DMS153 treated with DMSO at 0.1 percent for 48 hours (cell line): Measurements from ENCODE around the gene PHYHIPL.
"Not testable (repeated sequence)": the region's sequence is repeated elsewhere in the genome, so short reads cannot be mapped to it uniquely, and the experiment has no call there.

ENCODE experiments used
- DNase-seq: peaks from one replicate; lab custom pipeline; 2025; ENCODE audit not compliant: unreplicated experiment; lab: John Stamatoyannopoulos, UW

The PHYHIPL gene

GRCh38 chr10:59190332-59190731 lies 13.9 kb downstream of the PHYHIPL start:
- no peak for DNase-seq

DNA sequence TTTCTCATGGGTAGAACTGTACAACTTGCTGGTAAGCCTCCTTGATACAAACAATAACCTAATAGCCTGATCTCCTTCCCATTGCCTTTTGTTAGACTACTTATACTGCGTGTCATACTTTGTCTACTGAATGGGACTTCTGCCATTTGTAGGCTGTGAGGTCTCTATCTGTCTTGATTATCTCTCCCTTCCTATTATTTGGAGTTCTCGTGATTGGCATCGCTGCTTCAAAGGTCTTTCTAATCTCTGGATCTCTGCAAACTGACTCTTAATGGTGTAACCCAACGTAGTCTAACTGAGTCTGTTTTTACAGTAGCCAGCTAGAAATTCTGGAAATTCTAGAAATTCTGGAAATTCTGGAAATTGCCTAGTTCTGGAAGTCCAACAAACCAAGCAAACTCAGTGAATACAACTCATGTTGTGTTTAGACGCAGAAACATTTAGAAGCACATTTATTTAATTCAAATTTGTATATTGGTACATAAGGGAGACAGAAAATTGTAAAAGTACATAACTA lies 29.8 kb downstream of the PHYHIPL start:
- DNase-seq: no peak

DNA sequence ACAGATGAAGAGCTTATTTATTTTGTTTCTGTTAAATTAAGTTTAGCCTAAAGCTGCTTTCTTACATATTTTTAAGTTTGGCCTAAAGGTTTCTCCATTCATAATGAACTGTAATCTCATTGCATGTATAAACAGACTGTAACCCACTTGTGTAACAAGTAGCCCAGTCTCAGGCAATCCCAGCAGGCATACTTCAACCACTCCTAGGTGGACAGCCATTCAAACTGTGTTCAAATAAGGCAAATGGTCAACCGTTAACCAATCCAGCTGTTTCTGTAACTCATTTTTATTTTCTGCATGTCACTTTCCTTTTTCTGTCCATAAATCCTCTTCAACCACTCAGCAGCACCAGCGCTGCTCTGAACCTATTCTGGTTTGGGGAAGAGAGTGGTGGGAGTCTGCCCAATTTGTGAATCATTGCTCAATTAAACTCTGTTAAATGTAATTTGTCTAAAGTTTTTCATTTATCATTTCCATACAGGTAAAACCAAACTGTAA lies 35.9 kb downstream of the PHYHIPL start:
- no peak for DNase-seq

GRCh38 chr10:59214160-59214559 lies 37.7 kb downstream of the PHYHIPL start:
- DNase-seq: no peak

GRCh38 chr10:59216178-59216869 lies 39.9 kb downstream of the PHYHIPL start:
- DNase-seq: no peak

DNA sequence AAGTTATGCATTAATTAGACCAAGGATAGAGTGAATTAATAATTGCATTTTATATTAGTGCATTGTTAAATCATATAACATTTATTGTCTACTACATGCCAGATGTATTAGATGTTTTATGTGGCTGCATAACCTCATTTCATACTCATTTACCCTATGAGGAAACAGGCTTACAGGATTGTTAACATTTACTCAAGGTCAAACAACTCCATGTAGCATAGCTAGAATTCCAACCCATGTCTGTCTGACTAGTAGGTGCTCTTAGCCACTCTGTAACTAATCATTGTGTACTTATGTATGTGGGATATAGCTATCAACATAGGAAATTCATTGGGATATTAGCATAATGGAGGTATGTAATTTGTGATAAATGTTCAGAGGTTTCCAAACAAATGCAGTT lies 46.3 kb downstream of the PHYHIPL start:
- no peak for DNase-seq

GRCh38 chr10:59223597-59223996 lies 47.2 kb downstream of the PHYHIPL start:
- DNase-seq: not testable (repeated sequence)

DNA sequence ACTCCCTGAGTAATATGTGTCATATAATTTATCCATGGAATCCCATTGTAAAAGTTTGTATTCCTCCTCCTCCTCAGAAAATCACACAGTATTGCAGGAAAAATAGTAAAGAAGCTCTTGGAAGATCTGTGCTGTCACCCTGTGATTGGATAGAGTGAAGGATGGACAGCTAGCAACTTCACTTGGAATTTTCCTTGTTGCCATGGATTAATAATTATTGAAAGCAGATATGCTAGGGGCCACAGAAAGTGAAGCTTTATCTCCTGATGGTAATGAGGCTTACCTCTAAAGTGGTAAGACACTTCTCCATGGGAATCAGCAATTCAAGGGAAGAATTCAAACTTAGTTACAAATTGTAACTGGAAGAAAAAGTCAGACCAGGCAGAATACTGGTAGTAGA lies 48.8 kb downstream of the PHYHIPL start:
- DNase-seq: no peak

- no peak for DNase-seq
Measured at GRCh38 chr10:59227136-59227673, 50.8 kb downstream of the PHYHIPL start.

GRCh38 chr10:59229441-59229840 lies 53.0 kb downstream of the PHYHIPL start:
- no peak for DNase-seq

DNA sequence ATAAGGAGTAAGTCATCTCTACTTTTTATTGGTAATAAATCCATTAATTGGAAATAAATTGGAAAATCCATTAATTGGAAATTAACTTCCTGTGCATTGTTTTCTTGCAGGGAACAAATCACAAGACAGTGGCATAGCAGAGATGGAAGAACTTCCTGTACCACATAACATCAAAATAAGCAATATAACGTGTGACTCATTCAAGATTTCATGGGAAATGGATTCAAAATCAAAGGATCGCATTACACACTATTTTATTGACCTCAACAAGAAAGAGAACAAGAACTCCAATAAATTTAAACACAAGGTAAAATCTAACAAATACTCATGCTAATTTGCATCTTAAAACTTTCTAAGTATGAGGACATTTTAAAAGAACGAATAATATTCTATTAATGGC lies 57.8 kb downstream of the PHYHIPL start:
- DNase-seq: no peak

DNA sequence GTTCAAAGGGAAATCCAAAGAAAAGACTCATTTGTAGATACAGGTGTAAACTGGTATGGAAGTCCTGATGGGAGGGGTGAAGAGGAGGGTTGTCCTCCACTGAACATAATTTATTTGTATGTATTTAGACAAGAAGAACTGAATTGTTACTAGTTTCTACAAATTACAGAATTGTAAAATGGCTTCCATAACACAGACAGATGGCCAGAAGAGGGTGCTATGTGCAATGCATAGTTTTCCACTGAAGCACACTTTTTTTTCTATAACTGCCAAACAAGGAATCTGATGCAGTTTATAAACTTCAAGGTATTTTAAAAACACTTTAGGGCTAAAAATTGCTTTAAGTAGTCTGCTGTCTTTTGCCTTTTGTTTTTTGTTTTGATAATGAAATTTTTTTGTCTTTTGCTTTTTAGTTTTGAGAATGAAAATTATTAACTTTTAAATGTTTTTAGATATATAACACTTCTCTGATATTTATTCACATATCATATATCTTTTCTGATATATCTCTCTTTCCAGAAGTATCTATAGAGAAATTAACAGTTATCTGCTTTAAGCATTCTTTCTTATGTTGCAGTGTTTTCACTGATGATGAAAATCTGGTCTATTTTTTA lies 58.5 kb downstream of the PHYHIPL start:
- DNase-seq: peak; percentile 34

GRCh38 chr10:59236064-59236697 lies 59.7 kb downstream of the PHYHIPL start:
- DNase-seq: no peak

GRCh38 chr10:59237775-59238174 lies 61.3 kb downstream of the PHYHIPL start:
- no peak for DNase-seq

GRCh38 chr10:59239108-59239507 lies 62.7 kb downstream of the PHYHIPL start:
- not testable (repeated sequence) for DNase-seq

GRCh38 chr10:59240582-59241183 lies 64.2 kb downstream of the PHYHIPL start:
- DNase-seq: peak; percentile 30

- DNase-seq: no peak
Measured at GRCh38 chr10:59242057-59242456, 65.6 kb downstream of the PHYHIPL start.

DNA sequence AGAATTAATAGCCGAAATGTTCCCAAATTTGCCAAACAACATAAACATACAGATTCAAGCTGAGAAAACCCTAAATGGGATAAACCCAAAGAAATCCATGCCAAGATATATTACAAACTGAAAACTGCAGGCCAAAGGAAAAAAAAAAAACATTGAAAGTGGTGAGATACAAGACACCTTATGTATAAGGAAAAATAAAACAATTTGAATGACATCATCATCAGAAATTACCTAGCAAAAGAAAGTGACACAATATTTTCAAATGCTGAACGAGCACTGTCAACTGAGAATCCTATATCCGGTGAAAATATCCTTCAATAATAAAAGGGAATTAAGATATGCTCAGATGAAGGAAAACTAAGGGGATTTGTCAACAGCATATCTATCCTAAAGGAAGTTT lies 66.5 kb downstream of the PHYHIPL start:
- no peak for DNase-seq

DNA sequence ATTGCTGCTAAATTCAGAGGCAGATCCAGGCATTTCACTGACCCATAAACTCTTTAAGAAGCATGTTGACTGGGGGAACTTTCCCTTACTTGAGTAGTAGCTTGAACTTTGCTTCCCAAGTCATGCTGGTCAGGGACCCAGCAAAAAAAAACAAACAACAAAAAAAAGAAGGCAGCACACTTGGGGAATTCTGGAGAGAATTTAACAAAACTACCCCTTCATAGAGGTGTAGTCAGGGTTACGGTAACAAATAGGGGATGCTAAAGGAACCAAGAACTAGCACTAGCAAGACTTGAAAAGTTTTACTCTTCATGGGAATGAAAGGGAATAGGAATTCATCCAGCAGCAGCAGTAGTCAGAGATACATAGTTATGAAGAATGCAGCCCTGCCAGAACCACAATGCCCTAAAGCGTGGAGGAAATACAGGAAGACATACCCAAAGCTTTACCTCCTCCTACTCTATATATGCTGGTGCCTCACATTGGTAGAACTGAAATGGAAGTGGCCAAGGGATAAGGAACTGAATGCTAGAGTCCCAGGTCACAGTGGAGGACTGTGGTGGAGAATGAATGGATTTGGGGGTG lies 67.3 kb downstream of the PHYHIPL start:
- DNase-seq: no peak

DNA sequence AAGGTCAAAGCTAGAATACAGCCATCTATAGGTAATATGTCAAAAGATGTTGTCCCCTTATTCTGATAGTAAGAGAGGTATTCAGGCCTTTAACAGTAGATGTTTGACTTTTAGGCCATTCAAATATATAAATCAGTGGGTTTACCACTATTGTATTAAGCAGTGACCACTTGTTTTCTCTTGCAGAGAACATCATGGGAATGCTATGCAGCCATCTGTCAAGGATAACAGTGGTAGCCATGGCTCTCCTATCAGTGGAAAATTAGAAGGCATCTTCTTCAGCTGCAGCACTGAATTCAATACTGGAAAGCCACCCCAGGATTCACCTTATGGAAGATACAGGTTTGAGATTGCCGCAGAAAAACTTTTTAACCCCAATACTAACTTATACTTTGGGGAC lies 68.4 kb downstream of the PHYHIPL start:
- no peak for DNase-seq

GRCh38 chr10:59245686-59246085 lies 69.2 kb downstream of the PHYHIPL start:
- no peak for DNase-seq
